BLaER1 treated with 17β-estradiol and CSF1 and Interleukin-3, amounts not matched to agents 10 nM and 100 nM (cell line): Measurements from ENCODE around the gene PROCA1.
"Not testable (repeated sequence)": the region's sequence is repeated elsewhere in the genome, so short reads cannot be mapped to it uniquely, and the experiment has no call there.

Source experiments
- H3K27ac ChIP-seq, 11 experiments: shearing (Covaris generic); formaldehyde crosslinking; 2 replicates each; pipeline ENCODE4 v1.8.1; 2022
- H3K27me3 ChIP-seq, 11 experiments: shearing (Covaris generic); formaldehyde crosslinking; 2 replicates each; pipeline ENCODE4 v1.8.1; 2022
- H3K36me3 ChIP-seq, 11 experiments: shearing (Covaris generic); formaldehyde crosslinking; 2 replicates each; pipeline ENCODE4 v1.8.1; 2022
- H3K4me1 ChIP-seq, 10 experiments: shearing (Covaris generic); formaldehyde crosslinking; 2 replicates each; pipeline ENCODE4 v1.8.1; 2022
- H3K4me2 ChIP-seq, 11 experiments: shearing (Covaris generic); formaldehyde crosslinking; 2 replicates each; pipeline ENCODE4 v1.8.1; 2022
- H3K4me3 ChIP-seq, 10 experiments: shearing (Covaris generic); formaldehyde crosslinking; 2 replicates each; pipeline ENCODE4 v1.8.1; 2022
- H3K9ac ChIP-seq, 11 experiments: shearing (Covaris generic); formaldehyde crosslinking; 2 replicates each; pipeline ENCODE4 v1.8.1; 2022
- H3K9me3 ChIP-seq, 11 experiments: shearing (Covaris generic); formaldehyde crosslinking; replicated peaks in 1 of 11; 2 replicates each; pipeline ENCODE4 v1.8.1; 2022
- H4K20me1 ChIP-seq, 11 experiments: shearing (Covaris generic); formaldehyde crosslinking; 2 replicates each; pipeline ENCODE4 v1.8.1; 2022
- Cebpa-rat ChIP-seq, 11 experiments: shearing (Covaris generic); IDR thresholded peaks; 2 replicates each; pipeline ENCODE4 v1.8.1; 2022

PROCA1 gene

DNA sequence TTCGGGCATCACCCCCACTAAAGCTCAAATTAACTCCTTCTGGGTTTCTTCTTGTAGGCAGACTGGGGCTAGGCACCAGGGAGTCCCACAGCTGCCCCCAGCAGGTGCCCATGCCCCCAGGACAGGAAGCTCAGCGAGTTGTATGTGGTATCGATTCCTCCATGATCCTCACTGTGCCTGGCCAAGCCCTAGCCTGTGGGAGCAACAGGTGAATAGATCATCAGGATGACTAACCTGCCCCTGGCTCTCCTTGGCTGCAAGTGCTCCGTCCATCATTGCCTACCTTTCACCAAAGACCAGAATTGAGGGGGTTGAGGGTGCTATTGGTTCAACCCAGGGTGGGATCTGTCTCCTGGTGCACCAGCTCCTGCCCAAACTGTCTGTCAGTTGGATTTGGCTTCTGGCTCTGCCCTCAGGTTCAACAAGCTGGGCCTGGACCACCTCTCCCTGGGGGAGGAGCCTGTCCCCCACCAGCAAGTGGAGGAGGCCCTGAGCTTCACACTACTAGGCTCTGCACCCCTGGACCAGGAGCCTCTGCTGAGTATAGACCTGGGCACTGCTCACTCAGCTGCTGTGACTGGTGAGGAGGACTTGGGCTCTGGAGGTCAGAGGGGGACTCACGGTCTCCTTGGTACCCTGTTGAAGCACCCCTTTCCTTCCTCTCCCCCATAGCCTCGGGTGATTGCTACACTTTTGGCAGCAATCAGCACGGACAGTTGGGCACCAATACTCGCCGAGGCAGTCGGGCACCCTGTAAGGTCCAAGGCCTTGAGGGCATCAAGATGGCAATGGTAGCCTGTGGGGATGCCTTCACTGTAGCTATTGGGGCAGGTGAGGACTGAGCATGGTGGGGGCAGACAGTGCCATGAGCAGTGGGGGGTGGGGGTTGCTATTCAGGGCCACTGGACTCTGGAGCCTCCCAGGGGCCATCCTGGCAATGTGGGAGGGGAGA, 29.0 kb upstream of the PROCA1 start:
- TF ChIP-seq Cebpa-rat (IDR thresholded peaks at IDR 0.05), result no peak
- Histone ChIP-seq H3K4me2 (peak overlapping the region; percentile 92 to 100 (median 98)), H3K27me3 (no peaks in the 10 kb centered on the region), H3K4me1 (peaks cover 61 to 70% (median 69%) of the 10 kb centered on the region in 10 experiments), H3K27ac (peak overlapping the region in 10 of 11 experiments; percentile 54 to 95 (median 91); a peak in 19 of 22 replicates), H3K9ac (peak overlapping the region in 9 of 11 experiments; percentile 89 to 98 (median 92); a peak in 18 of 22 replicates), H3K36me3 (peaks cover 0 to 3% (median 0%) of the 10 kb centered on the region in 11 experiments; a peak in 3 of 22 replicates), H3K4me3 (peak overlapping the region in 7 of 10 experiments; percentile 34 to 96 (median 42); a peak in 14 of 20 replicates), H3K9me3 (peaks cover 0 to 35% (median 6%) of the 10 kb centered on the region in 11 experiments; a peak in 14 of 22 replicates), H4K20me1 (peaks cover 9 to 23% (median 14%) of the 10 kb centered on the region in 11 experiments)

DNA sequence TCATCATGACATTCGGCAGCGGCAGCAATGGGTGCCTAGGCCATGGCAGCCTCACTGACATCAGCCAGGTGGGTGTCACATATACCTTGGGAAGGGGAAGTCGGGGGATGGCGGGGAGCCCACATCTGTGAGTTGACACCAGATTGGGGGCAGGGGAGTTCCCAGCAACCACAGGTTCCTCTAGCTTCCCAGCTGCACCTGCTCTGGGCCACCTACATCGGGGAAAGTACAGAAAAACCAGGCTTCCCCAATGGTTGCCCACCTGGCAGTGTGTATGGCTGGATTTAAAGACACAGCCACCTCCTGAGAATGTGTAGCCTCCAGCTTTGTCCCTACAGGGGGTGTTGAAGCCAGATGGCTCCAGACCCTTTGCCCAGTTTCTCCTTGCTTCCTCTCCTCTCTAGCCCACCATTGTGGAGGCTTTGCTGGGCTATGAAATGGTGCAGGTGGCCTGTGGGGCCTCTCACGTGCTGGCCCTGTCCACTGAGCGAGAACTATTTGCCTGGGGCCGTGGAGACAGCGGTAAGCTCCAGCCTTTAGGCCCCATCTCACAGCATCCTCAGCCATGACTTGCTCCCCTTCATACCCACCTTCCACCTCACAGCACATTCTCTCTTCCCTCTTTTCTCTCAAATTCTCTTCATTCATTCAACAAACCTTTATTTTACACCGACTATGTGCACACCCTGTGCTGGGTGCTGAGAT, 27.1 kb upstream of the PROCA1 start:
- Histone ChIP-seq H4K20me1 (peaks cover 0 to 8% (median 0%) of the 10 kb centered on the region in 11 experiments; a peak in 1 of 22 replicates), H3K36me3 (peaks cover 0 to 15% (median 4%) of the 10 kb centered on the region in 11 experiments; a peak in 7 of 22 replicates), H3K27me3 (no peaks in the 10 kb centered on the region), H3K4me2 (peak overlapping the region; percentile 64 to 100 (median 96)), H3K4me1 (peaks cover 58 to 81% (median 78%) of the 10 kb centered on the region in 10 experiments), H3K4me3 (peak overlapping the region in 3 of 10 experiments; percentile 4 to 30 (median 14); a peak in 2 of 20 replicates), H3K27ac (peak overlapping the region in 9 of 11 experiments; percentile 35 to 95 (median 90); a peak in 18 of 22 replicates), H3K9ac (peak overlapping the region in 8 of 11 experiments; percentile 31 to 72 (median 56); a peak in 13 of 22 replicates), H3K9me3 (peaks cover 0 to 35% (median 6%) of the 10 kb centered on the region in 11 experiments; a peak in 14 of 22 replicates)
- TF ChIP-seq Cebpa-rat (IDR thresholded peaks at IDR 0.05), result no peak

DNA sequence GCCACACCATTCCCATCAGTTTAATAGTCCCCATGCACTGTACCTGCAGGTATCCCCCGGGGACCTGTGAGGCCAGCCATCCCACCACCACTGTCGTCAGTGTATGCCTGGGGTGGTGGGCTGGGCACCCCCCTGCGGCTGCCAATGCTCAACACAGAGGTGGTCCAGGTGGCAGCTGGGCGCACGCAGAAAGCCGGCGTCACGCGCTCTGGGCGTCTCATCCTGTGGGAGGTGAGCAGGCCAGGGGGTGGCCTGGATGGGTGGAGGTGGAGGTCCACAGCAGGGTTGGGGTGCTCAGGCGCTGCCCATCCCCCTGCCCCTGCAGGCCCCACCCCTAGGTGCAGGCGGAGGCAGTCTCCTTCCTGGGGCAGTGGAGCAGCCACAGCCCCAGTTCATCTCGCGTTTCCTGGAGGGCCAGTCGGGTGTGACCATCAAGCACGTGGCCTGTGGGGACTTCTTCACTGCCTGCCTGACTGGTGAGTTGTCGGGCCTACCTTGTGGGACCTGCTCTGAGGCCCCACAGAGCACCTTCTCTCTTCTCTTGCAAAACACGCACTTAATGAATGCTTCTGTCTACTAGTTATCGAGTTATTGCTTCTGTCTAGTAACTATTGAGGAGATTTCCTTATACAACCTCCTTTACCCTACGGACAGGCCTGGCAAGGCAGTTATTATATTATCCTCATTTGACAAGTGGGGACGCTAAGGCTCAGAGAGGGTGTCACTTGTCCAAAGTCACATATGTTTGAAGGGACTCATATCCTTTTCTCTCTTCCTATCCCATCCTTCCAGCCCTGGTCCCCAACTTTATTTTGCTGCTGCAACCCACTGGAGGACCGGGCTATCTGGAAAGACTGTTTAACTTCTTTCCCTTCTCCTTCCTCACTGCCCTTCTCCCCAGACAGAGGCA, 26.3 kb upstream of the PROCA1 start:
- peaks cover 0 to 35% (median 6%) of the 10 kb centered on the region in 11 experiments; a peak in 14 of 22 replicates for H3K9me3 ChIP-seq
- H3K4me3 ChIP-seq, result peak overlapping the region in 4 of 10 experiments; percentile 1 to 30 (median 6); a peak in 6 of 20 replicates
- peaks cover 0 to 15% (median 5%) of the 10 kb centered on the region in 11 experiments; a peak in 7 of 22 replicates for H3K36me3 ChIP-seq
- peak overlapping the region; percentile 64 to 100 (median 96) for H3K4me2 ChIP-seq
- H3K27ac ChIP-seq, result peak overlapping the region in 9 of 11 experiments; percentile 35 to 95 (median 90); a peak in 19 of 22 replicates
- no peak for TF ChIP-seq Cebpa-rat (IDR thresholded peaks at IDR 0.05)
- no peaks in the 10 kb centered on the region for H3K27me3 ChIP-seq
- peak overlapping the region in 9 of 11 experiments; percentile 12 to 72 (median 47); a peak in 14 of 22 replicates for H3K9ac ChIP-seq
- peaks cover 54 to 76% (median 72%) of the 10 kb centered on the region in 10 experiments for H3K4me1 ChIP-seq
- H4K20me1 ChIP-seq, result peaks cover 0 to 3% (median 0%) of the 10 kb centered on the region in 11 experiments; a peak in 1 of 22 replicates

DNA sequence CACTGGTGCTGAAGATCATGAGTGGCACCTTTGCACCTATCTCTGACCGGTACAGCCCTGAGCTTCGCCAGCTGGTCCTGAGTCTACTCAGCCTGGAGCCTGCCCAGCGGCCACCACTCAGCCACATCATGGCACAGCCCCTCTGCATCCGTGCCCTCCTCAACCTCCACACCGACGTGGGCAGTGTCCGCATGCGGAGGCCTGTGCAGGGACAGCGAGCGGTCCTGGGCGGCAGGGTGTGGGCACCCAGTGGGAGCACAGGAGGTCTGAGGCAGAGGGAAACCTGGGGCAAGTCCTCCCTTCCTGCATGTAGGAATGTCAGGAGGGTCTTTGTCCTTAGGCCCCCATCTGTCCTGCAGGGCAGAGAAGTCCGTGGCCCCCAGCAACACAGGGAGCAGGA, 25.6 kb upstream of the PROCA1 start:
- peaks cover 47 to 69% (median 65%) of the 10 kb centered on the region in 10 experiments for H3K4me1 ChIP-seq
- peak overlapping the region; percentile 64 to 100 (median 96); a peak in 21 of 22 replicates for H3K4me2 ChIP-seq
- no peaks in the 10 kb centered on the region for H3K27me3 ChIP-seq
- H3K27ac ChIP-seq, result peak overlapping the region in 9 of 11 experiments; percentile 35 to 95 (median 90); a peak in 18 of 22 replicates
- H3K9me3 ChIP-seq, result peaks cover 0 to 35% (median 6%) of the 10 kb centered on the region in 11 experiments; a peak in 14 of 22 replicates
- H3K9ac ChIP-seq, result peak overlapping the region in 7 of 11 experiments; percentile 34 to 72 (median 64); a peak in 12 of 22 replicates
- 0 out of 20 replicates have a peak overlapping the region, but pooled peaks of 2 of the 10 experiments have one; percentile 1 to 9 for H3K4me3 ChIP-seq
- no peak for TF ChIP-seq Cebpa-rat (IDR thresholded peaks at IDR 0.05)
- H4K20me1 ChIP-seq, result no peaks in the 10 kb centered on the region
- peaks cover 0 to 15% (median 5%) of the 10 kb centered on the region in 11 experiments; a peak in 7 of 22 replicates for H3K36me3 ChIP-seq

DNA sequence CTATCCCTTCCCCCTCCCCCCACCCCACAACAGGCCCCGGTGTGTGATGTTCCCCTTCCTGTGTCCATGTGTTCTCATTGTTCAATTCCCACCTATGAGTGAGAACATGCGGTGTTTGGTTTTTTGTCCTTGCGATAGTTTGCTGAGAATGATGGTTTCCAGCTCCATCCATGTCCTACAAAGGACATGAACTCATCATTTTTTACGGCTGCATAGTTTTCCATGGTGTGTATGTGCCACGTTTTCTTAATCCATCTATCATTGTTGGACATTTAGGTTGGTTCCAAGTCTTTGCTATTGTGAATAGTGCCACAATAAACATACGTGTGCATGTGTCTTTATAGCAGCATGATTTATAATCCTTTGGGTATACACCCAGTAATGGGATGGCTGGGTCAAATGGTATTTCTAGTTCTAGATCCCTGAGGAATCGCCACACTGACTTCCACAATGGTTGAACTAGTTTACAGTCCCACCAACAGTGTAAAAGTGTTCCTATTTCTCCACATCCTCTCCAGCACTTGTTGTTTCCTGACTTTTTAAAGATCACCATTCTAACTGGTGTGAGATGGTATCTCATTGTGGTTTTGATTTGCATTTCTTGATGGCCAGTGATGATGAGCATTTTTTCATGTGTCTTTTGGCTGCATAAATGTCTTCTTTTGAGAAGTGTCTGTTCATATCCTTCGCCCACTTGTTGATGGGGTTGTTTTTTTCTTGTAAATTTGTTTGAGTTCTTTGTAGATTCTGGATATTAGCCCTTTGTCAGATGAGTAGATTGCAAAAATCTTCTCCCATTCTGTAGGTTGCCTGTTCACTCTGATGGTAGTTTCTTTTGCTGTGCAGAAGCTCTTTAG, 24.5 kb upstream of the PROCA1 start:
- Histone ChIP-seq H3K9me3 (peaks cover 0 to 35% (median 6%) of the 10 kb centered on the region in 11 experiments; a peak in 14 of 22 replicates), H3K4me1 (peaks cover 35 to 57% (median 54%) of the 10 kb centered on the region in 10 experiments), H3K36me3 (peaks cover 0 to 15% (median 5%) of the 10 kb centered on the region in 11 experiments; a peak in 7 of 22 replicates)
- H3K4me2 ChIP-seq, H4K20me1 ChIP-seq, H3K27me3 ChIP-seq, H3K9ac ChIP-seq, H3K4me3 ChIP-seq, H3K27ac ChIP-seq: not testable (repeated sequence)

DNA sequence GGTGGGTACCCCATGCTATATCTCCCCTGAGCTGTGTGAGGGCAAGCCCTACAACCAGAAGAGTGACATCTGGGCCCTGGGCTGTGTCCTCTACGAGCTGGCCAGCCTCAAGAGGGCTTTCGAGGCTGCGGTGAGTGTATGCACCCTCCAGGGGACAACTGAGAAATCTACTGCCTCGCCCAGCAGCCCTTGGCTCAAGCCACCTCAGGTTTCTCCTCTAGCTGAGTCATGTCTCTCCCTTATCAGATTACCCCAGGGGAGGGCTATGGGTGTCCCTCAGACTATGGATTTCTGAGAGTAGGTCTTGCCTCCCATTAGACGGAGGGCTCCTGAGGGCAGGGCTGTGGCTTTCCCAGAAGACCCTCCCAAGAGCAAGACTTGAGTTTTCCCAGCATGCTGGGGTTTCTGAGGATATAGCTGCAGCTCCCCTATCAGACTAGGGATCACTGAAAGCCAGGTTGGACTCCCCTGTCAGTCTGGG, 23.6 kb upstream of the PROCA1 start:
- no peak overlapping the region for H3K4me3 ChIP-seq
- peak overlapping the region in 2 of 11 experiments; percentile 17 to 34; a peak in 3 of 22 replicates for H3K27ac ChIP-seq
- no peak overlapping the region for H3K9ac ChIP-seq
- peaks cover 29 to 52% (median 48%) of the 10 kb centered on the region in 10 experiments for H3K4me1 ChIP-seq
- peaks cover 0 to 15% (median 5%) of the 10 kb centered on the region in 11 experiments; a peak in 7 of 22 replicates for H3K36me3 ChIP-seq
- H3K9me3 ChIP-seq, result peaks cover 0 to 28% (median 6%) of the 10 kb centered on the region in 11 experiments; a peak in 14 of 22 replicates
- no peaks in the 10 kb centered on the region for H4K20me1 ChIP-seq
- TF ChIP-seq Cebpa-rat (IDR thresholded peaks at IDR 0.05), result no peak
- H3K4me2 ChIP-seq, result peak overlapping the region in 9 of 11 experiments; percentile 5 to 26 (median 10); a peak in 7 of 22 replicates
- H3K27me3 ChIP-seq, result no peaks in the 10 kb centered on the region
